Stimulated activated CD4-positive, alpha-beta T cell treated with anti-CD3 and anti-CD28 coated beads, Interleukin-1b, Interleukin-23, amount 100 ng/mL, for 4 hours (primary cell): ENCODE data around the gene JPH4.

Experiments
- DNase-seq, 2 donors: peaks; one replicate each; pipeline ENCODE4 v3.0.0-alpha.2; 2020; ENCODE audit warnings: low read depth in 2 of 2

The JPH4 gene

DNA sequence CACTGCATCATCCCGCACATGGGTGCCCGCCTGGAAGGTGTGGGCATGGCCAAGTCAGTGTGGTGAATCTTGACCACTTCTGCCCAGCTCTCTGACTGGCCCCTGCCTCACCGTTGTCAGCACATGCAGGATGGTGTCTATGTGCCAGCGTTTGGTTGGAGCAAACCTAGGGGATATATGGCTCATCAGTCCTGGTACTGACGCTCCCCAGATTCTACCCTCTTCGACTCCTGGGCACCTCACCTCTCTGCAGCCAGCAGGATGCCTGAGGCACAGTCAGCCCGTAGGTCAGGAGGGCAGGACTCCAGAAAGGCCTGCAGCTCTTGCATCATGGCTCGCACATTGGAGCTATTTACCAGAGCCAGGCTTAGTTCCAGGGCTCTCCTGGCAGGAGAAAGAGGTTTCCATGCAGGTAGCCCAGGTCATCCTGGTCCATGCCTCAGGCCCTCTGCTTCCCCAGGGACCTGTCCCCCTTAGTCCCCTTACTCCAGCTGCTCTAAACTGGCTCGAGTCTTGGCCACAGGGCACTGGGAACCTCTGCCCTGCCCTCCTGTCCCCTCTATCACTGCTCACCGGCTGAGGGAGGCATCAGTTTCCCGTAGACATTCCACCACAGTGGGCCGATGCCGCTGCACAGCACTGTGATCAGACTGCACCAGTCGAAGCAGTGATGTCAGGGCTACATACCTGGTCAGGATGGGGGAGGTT lies 15.0 kb downstream of the JPH4 start:
- no peak for DNase-seq

GRCh38 chr14:23562822-23563472 lies 15.6 kb downstream of the JPH4 start:
- peak; percentile 48 to 64 for DNase-seq

GRCh38 chr14:23561873-23562821 lies 16.4 kb downstream of the JPH4 start:
- DNase-seq = no peak

GRCh38 chr14:23561259-23561658 lies 17.3 kb downstream of the JPH4 start:
- DNase-seq = no peak

DNA sequence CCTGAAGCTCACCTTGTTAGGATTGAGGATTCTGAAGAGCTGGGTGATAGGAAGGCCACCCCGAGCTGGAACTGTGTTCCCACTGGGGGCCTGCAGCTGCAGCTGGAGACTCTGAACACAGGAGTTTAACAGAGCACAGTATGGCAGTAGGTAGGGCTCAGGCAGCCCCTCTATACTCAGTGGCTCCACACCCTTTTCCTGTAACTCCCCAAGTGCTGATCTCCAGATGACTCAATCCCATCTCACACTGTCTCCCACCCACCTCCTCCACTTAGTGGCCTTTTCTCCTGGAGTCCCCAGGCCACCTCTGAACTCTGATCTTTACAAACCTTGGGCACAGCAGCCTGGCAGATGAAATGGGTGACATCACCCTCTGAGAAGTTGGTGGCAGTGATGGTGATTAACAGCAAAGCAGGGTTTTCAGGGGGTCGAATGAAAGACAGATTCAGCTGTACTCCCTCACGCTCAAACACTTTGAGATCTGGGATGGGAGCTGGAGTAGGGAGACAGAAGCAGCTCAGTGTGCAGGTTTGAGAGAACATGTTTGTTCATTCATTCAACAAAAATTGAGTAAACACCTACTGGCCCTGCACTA lies 18.6 kb downstream of the JPH4 start:
- no peak for DNase-seq

DNA sequence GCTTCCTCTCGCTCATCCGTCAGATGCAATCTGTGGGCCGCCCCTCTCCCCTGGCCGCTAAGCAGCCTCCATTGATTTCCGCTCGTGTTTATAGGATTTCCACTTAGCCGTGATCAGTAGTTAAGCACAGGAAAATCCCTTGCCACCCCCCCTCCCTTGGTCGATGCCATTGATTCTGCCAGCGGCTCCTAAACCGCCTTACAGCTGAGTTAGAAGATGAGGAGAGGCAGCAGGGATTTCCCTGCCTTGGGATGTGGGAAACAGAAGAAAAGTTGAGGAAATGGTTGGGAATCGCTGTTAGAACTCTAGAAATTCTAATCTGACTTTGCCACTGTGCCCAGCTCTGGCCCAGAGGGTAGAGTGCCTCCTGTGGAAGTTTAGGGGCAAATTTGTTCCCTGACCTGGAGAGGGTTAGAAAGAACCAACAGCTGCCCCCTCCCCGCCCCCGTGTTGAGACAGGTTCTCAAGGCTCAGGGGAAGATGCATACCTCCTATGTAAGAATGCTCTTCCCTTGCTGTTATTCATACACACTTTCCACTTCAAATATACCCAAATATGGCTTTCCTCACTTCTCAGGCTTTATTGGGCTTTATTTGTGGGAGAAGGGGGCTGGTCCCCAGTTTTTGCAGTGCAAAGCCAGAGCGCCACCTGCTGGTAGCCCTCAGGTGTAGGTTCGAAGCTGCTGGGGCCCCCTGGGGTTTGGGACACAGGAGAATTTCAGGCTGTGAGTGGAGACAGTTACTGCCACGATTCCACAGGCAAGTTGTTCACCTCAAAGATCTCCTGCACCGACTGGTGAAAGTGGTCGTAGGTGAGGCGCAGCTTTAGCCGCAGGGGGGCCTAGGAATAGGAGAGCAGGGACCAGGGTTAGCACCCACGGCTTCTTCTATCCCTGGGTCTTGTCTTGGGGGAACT lies 19.3 kb downstream of the JPH4 start:
- peak; percentile 58 to 65 for DNase-seq

GRCh38 chr14:23558346-23559009 lies 20.1 kb downstream of the JPH4 start:
- DNase-seq = no peak

DNA sequence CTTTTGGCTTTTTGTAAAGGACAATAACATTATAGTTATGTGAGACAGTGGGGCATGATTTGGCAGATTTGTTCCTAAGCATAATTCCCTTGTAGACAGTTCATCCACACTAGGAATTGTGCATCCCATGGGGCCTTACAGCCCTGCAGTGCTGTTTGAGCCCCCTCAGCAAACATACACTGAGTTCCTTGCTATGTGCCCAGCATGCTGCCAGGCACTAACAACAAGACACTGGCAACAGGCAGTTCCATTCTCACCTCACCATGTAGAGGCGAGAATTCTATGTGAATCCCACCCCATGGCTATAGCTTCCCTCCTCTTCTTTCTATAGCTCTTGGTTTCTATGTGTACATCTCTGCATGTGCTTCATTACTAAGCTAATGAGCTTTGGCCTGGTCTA lies 20.6 kb downstream of the JPH4 start:
- DNase-seq = no peak

- DNase-seq = no peak
Observed at GRCh38 chr14:23557521-23557920, 21.1 kb downstream of the JPH4 start.

- no peak for DNase-seq
Observed at GRCh38 chr14:23556700-23557440, 21.7 kb downstream of the JPH4 start.

DNA sequence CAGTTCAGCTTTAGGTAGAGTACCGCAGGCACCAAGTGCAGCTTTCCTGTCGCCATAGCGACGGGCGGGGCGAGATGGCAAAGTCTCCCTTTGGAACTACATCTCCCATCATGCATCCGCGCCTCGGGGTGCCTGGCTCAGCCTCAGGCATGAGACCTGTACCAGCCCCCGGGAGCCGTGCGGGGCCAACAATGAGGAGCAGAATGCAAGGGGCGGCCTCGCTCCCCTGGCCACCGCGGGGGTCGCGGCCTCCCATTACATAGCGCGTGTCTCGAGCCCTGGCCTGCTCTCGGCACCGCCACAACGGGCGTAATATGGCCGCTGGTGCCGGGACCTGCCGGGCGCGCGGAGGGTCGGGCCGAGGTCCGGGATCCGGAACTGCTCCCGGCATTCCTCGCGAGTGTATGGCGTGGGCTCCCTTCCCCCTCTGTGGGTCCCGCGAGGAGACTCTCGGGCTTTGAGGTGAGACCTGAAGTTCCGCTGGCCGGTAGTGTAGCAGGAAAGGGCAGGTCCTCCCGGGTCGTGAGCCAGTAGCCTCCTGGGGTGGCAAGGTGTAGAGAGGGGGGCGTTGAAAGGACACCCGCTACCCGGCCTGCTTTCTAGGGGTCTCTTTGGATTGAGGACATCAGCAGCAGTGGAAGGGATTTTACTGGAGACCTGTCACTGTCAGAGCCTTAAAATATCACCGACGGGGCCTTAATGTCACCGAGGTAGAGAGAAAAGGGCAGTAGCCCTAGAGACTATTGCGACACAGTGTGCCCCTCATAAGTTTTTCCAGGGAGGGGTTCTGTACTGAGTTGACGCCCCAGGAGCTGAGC lies 22.5 kb downstream of the JPH4 start, which contains the start of gene THTPA:
Gene THTPA, plus strand, starts transcription at position 390 of the 818 bp plus-strand sequence. CDS start 487 bp downstream, outside the sequence.
- DNase-seq = peak; percentile 84 to 90

- DNase-seq = no peak
Observed at GRCh38 chr14:23555533-23555881, 23.1 kb downstream of the JPH4 start.

DNA sequence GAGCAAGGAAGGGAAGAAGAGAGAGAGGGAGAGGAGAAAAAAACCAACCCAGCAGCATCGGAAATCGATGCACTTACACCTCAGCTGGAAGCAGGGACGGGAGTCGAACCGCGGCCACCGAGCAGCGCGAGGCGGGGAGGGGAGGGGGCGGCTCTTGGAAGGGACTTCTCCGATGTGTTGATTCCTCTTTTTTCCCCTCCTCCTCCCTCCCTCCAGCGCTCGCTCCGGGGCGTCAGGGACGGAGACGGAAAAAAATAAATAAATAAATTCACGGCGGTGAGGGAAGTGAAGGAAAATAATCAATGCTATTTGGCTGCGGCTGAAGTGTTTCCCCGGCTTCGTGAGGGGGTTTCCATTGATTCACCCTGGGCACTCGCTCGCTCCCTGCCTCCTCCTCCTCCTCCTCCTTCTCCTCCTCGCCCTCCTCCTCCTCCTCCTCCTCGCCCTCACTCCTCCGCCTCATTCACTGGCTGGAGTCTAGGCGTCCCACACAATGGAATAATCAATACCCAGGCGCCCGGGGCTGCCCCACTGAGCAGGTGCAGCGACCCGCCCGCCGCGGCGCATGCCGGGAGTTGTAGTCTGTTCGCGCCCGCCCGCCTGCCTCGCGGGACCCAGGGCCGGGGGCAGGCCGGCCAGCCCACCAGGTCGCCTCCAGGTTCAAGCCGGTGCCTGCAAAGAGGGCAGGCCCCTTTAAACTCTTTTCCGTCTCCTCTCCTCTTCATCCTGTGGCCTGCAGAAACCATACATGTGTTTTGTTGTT lies 27.1 kb downstream of the JPH4 start, which contains the start of gene ZFHX2:
Gene ZFHX2, minus strand, starts transcription at position 500 of the 763 bp plus-strand sequence. CDS start 16,440 bp downstream, outside the sequence.
- peak; percentile 77 to 82 for DNase-seq

- DNase-seq = no peak
Observed at GRCh38 chr14:23550812-23551265, 27.8 kb downstream of the JPH4 start.

- DNase-seq = no peak
Observed at GRCh38 chr14:23550131-23550811, 28.3 kb downstream of the JPH4 start.

- no peak for DNase-seq
Observed at GRCh38 chr14:23548351-23549318, 30.0 kb downstream of the JPH4 start.
